GM11168 (cell line): ENCODE measurements around the gene NHSL2.

Experiments
- in situ Hi-C: fragments of 300-500 bp; cut with MboI; formaldehyde crosslinking; loops from one replicate; pipeline ENCODE4 v1.12.0; 2022; ENCODE audit warnings: low sequenced_read_pairs; ENCODE audit not compliant: unreplicated experiment

The NHSL2 gene

DNA sequence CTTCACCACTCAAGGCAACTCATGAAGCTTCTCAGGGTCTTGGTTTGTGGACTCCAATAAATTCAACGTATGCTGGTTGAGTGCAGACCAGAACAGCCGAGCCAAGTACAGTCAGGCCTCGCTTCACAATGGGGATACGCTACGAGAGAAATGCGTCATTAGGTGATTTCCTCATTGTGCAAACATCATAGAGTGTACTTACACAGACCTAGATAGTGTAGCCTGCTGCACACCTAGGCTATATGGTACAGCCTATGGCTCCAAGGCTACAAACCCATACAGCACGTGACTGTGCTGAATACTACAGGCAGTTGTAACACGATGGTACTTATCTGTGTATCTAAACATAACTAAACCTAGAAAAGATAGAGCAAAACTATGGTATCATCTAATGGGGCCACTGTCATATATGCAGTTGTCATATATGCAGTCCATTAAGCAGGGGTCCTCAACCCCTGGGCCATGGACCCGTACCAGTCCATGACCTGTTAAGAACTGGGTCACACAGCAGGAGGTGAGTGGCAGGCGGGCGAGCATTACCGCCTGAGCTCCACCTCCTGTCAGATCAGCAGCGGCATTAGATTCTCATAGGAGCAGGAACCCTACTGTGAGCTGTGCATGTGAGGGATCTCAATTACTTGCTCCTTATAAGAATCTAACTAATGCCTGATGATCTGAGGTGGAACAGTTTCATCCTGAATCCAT lies 189.6 kb downstream of the NHSL2 start:
- in situ Hi-C loops = no loop called here

DNA sequence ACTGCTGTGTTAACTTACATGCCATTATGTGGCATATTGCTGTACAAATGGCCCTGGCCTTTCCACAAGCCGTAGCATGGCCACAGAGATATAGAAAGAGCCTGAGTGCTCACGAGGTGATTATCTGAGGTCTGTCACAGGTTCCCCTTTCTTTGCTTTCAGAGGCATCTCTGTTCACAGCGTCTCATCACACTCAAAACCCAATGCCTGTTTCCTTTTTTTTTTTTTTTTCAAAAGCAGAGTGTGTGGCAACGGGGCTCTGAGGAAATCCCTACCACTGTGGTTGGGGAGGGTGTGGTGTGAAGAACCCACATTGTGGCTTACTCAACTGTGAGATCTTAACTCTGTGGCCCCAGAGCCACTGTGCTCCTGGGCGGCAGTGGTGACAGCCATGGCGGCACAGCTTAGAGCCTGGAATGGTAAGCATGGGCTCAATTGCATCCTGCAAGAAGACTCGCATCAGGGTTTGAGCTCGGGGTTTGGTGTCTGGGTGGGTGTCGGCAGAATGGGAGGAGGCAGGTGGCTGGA lies 190.2 kb downstream of the NHSL2 start:
- in situ Hi-C loops = no loop called here

DNA sequence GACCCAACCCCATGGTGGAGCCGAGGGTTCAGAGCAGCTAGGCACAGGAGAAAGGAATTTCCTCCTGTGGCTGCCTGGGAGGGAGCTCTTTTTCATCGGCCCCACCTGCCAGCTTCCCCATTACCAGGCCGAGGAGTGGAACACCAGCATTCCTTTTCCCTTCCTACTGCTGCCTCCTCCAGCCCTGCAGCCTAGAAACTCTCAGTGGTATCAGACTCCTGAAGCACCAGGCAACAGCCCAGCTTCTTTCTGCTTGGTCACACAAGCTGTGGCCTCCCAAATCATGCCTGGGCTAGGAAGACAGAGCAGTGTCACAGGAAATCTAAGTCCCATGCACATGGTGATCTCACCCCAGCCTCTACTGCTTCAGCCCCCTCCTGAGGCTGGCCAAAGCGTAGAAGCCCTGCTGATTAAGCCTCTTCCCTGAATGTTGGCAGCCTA lies 191.0 kb downstream of the NHSL2 start:
- in situ Hi-C loops = no loop called here

DNA sequence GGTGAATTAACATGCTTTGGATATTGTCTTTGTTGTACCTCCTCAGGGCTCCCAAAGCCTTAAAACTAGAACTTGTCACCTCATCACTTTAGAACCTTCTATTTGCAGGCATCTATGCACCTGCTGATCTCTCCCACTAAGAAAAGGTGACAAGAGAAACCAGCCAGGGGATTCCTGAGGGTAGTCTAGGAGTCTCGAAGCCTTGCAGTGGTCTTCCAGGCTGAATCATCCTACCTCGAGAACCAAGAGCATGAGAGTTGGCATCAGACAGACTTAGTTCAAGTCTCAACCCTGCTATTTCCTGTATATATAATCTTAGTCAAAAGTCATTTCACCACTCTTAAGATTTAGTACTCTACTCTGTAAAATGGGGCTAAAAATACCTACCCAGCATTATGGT lies 191.5 kb downstream of the NHSL2 start:
- in situ Hi-C loops = no loop called here

DNA sequence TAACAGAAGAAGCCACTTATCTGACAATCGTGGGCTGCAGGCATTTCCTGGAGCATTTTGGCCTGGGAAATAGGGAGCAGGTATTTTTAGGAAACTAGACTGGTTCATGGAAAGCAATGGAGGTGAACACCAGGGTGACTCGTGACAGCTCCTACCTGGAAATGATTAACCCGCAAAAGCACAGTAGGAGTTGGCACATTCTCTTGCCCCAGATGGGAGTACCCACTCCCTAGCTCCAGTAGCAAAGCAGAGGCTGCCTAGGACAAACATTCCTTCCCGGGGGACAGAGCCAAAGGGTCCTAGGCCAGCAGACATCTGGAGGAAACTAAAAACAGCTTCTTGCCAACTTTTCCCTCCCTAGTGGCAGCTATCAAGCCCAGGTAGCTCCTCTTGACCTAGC lies 192.1 kb downstream of the NHSL2 start:
- in situ Hi-C loops = no loop called here

- in situ Hi-C loops = no loop called here
Observed at GRCh38 chrX:72105436-72105835, 194.8 kb downstream of the NHSL2 start.

DNA sequence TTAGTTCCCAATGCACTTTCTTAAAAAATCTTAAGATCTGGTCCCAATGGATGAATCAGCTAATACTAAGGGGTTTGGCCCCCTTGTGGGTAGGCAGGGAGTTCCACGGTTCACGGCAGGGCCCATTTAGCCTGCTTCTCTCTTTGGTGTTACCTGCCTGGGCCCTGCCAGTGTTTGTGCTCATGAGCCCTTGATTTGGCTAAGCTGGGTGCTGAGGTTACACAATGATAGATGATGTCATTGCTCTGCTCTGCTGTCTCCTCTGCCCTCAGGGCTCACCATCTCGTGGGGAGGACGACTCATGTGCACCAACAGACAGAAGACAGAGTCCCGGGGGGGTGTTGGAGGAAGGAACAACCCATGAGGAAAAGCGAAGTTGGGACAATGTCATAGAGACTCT lies 196.7 kb downstream of the NHSL2 start:
- in situ Hi-C loops = no loop called here

- in situ Hi-C loops = no loop called here
Observed at GRCh38 chrX:72107841-72108595, 197.4 kb downstream of the NHSL2 start.

DNA sequence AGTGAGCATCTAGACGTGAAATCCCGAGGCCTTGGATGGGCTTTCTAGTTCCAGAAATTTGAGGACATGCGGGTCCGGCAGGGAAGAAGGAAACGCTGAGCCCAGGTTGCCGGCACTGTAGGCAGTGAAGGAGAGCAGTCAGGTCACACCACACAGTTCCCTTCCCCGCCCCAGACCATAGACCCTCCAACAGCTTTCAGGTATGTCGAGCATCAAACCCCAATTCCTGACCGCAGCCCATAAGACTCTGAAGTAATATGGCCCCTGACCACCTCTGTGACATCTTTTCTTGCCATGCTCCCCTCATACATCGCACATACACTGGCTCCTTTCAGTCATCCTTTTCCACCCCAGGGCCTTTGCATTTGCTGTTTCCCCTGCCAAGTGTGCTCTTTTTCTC lies 198.0 kb downstream of the NHSL2 start:
- in situ Hi-C loops = no loop called here

- in situ Hi-C loops = no loop called here
Observed at GRCh38 chrX:72110051-72110875, 199.6 kb downstream of the NHSL2 start.

DNA sequence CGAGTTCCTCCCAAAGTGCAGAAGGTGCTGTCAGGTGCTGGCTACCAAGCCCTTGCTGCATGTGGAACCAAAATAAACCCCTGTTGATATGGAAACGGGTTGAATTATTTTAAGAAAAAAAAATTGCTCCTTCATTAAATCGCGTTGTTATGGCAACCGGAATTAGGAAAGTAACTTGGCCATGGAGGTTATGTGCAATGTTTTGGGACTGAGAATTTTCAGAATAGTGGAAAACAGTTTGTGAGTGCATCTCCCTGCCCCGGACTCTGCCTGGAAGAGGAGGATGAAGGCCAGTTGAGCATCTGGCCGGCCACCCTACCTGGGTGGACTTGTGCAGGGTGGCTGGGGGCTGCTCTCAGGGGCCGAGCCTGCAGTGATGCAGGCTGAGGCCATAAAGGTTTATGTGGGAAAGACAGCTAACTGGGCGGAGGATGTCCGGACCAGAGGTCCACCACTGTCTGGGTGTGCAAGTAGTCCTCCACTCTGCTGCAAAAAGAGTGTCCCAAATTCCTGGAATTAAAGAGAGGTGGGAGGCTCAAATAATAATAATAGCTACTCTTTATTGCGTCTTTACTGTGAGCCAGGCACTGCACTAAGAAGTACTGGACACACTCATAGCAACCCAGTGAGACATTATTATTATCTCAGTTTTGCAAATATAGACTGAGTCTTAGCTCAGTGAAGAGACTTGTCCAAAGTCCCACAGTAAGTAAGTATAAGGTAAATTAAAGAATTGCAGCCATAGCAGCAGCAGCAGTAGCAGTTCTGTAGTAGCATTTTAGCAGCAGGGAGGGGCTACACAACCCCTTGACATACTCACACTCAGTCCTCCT lies 200.4 kb downstream of the NHSL2 start:
- in situ Hi-C loops = no loop called here

DNA sequence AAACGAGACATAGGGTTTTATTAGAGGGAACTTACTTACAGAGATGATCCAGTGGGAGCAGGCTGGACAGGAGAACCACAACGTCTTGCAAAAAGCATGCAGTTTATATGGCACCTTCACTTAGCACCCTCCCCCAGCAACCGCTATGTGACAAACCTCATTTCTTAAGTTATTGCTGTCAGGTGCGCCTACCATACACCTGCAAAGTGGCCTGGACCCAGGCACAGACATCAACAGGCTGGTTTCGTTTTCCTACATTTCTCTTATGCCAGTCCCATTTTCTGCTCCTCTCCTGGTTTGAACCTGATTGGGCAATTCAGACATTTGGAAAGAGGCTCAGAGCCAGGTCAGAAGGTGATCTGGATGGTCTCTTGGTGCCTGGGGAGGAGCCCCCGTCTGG lies 202.8 kb downstream of the NHSL2 start:
- in situ Hi-C loops = no loop called here

- in situ Hi-C loops = no loop called here
Observed at GRCh38 chrX:72114306-72114705, 203.7 kb downstream of the NHSL2 start.

- in situ Hi-C loops = no loop called here
Observed at GRCh38 chrX:72114807-72115206, 204.2 kb downstream of the NHSL2 start.

DNA sequence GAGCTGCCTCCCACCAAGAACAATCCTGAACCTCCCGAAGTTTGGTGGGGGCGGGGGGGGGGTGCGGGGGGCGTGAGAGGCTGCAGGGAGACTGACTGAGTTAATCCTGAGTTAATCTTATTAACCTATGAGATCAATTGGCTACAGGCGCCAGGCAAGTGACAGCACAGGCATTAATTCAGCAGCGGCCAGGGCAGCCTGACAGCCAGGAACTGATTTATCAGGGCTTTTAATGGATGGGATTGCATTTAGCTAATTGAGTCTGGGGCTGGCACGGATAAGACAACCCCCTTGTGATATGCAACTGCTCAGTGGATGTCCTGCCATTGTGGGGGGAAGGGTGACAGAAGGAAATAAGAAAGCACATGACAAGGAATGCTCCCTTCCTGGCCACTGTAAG lies 204.7 kb downstream of the NHSL2 start:
- in situ Hi-C loops = no loop called here

GRCh38 chrX:72117636-72118210 lies 207.1 kb downstream of the NHSL2 start:
- in situ Hi-C loops = no loop called here

GRCh38 chrX:72120837-72121236 lies 210.2 kb downstream of the NHSL2 start:
- in situ Hi-C loops = no loop called here

GRCh38 chrX:72121383-72121782 lies 210.7 kb downstream of the NHSL2 start:
- in situ Hi-C loops = no loop called here

GRCh38 chrX:72122621-72123337 lies 212.1 kb downstream of the NHSL2 start:
- in situ Hi-C loops = no loop called here
